MM.1S (cell line): ENCODE data around the gene ITLN2.

Experiments used
- DNase-seq: peaks from one replicate; pipeline ENCODE4 v3.0.0-alpha.2; 2015
- H2AFZ ChIP-seq: fragments of 300-600 bp; sonication (generic); 2 replicates; pipeline ENCODE4 v1.6.0; 2016; ENCODE audit warnings: antibody characterized with exemption, low read length
- H3F3A ChIP-seq: fragments of 300-600 bp; sonication (generic); 2 replicates; pipeline ENCODE4 v1.6.1; 2016; ENCODE audit warnings: mild to moderate bottlenecking, antibody characterized with exemption, low read length, moderate library complexity, mixed read lengths; ENCODE audit not compliant: insufficient read depth
- H3K27ac ChIP-seq: fragments of 300-600 bp; sonication (generic); 2 replicates; pipeline ENCODE4 v1.5.1; 2016; ENCODE audit warnings: mild to moderate bottlenecking, low read length
- H3K27me3 ChIP-seq: fragments of 300-600 bp; sonication (generic); replicated peaks from 2 replicates; pipeline ENCODE4 v1.6.0; 2016; ENCODE audit warnings: low read length; ENCODE audit not compliant: insufficient read depth
- H3K36me3 ChIP-seq: fragments of 300-600 bp; sonication (generic); replicated peaks from 2 replicates; pipeline ENCODE4 v1.6.1; 2016; ENCODE audit warnings: mild to moderate bottlenecking, low read length, mixed read lengths; ENCODE audit not compliant: insufficient read depth
- H3K4me1 ChIP-seq: fragments of 300-600 bp; sonication (generic); 2 replicates; pipeline ENCODE4 v1.6.1; 2016; ENCODE audit warnings: low read length, mixed read lengths
- H3K4me2 ChIP-seq: fragments of 300-600 bp; sonication (generic); 2 replicates; pipeline ENCODE4 v1.6.0; 2016; ENCODE audit warnings: low read depth, low read length
- H3K4me3 ChIP-seq: fragments of 300-600 bp; sonication (generic); 2 replicates; pipeline ENCODE4 v1.5.1; 2016; ENCODE audit warnings: low read length, mixed read lengths
- H3K79me2 ChIP-seq: fragments of 300-600 bp; sonication (generic); 2 replicates; pipeline ENCODE4 v1.6.1; 2016; ENCODE audit warnings: mixed run types, low read length, mixed read lengths
- H3K9ac ChIP-seq: fragments of 300-600 bp; sonication (generic); 2 replicates; pipeline ENCODE4 v1.6.1; 2016; ENCODE audit warnings: low read length, mixed read lengths
- H3K9me2 ChIP-seq: fragments of 300-600 bp; sonication (generic); replicated peaks from 2 replicates; pipeline ENCODE4 v1.6.1; 2016; ENCODE audit warnings: mild to moderate bottlenecking, low read length, mixed read lengths; ENCODE audit not compliant: insufficient read depth
- H3K9me3 ChIP-seq: fragments of 300-600 bp; sonication (generic); replicated peaks from 2 replicates; pipeline ENCODE4 v1.6.1; 2016; ENCODE audit warnings: mild to moderate bottlenecking, low read length, mixed read lengths; ENCODE audit not compliant: insufficient read depth
- H4K20me1 ChIP-seq: fragments of 300-600 bp; sonication (generic); 2 replicates; pipeline ENCODE4 v1.6.1; 2016; ENCODE audit warnings: mild to moderate bottlenecking, low read length, moderate library complexity, mixed read lengths; ENCODE audit not compliant: insufficient read depth
- CTCF ChIP-seq: fragments of 300-600 bp; sonication (generic); IDR thresholded peaks from 2 replicates; pipeline ENCODE4 v1.5.1; 2016; ENCODE audit warnings: antibody characterized with exemption, low read length, mixed read lengths
- EZH2 ChIP-seq: fragments of 300-600 bp; sonication (generic); optimal IDR thresholded peaks from 2 replicates; pipeline ENCODE3; 2017; ENCODE audit warnings: low read depth, mild to moderate bottlenecking, antibody characterized with exemption, low read length, mixed read lengths
- EZH2phosphoT487 ChIP-seq: fragments of 300-600 bp; sonication (generic); IDR thresholded peaks from 2 replicates; pipeline ENCODE4 v1.6.1; 2018; ENCODE audit warnings: antibody characterized with exemption, low read length

ITLN2 gene

GRCh38 chr1:160971618-160972056, 17.0 kb upstream of the ITLN2 start:
- no peaks in the 10 kb centered on the region for H3K79me2 ChIP-seq
- H3K4me3 ChIP-seq, result no peak overlapping the region
- no peak overlapping the region for H3K27ac ChIP-seq
- H3K9me3 ChIP-seq, result no peaks in the 10 kb centered on the region
- H3K36me3 ChIP-seq, result no peaks in the 10 kb centered on the region
- TF ChIP-seq CTCF (no peak), EZH2 (no peak), EZH2phosphoT487 (no peak)
- H3K4me2 ChIP-seq, result no peak overlapping the region
- no peaks in the 10 kb centered on the region for H3K27me3 ChIP-seq
- H3K9me2 ChIP-seq, result no peaks in the 10 kb centered on the region
- no peak overlapping the region for H3K9ac ChIP-seq
- no peak overlapping the region for H2AFZ ChIP-seq
- no peaks in the 10 kb centered on the region for H3F3A ChIP-seq
- DNase-seq, result no peak
- H3K4me1 ChIP-seq, result no peaks in the 10 kb centered on the region
- H4K20me1 ChIP-seq, result no peaks in the 10 kb centered on the region

GRCh38 chr1:160963521-160963920, 8.9 kb upstream of the ITLN2 start:
- Histone ChIP-seq H4K20me1 (no peaks in the 10 kb centered on the region), H3K9ac (no peak overlapping the region), H3K9me2 (no peaks in the 10 kb centered on the region), H3K79me2 (no peaks in the 10 kb centered on the region), H3K4me3 (no peak overlapping the region), H3K4me2 (no peak overlapping the region), H3F3A (no peaks in the 10 kb centered on the region), H3K9me3 (no peaks in the 10 kb centered on the region), H3K27ac (no peak overlapping the region), H2AFZ (no peak overlapping the region), H3K36me3 (no peaks in the 10 kb centered on the region), H3K4me1 (no peaks in the 10 kb centered on the region), H3K27me3 (no peaks in the 10 kb centered on the region)
- TF ChIP-seq EZH2phosphoT487 (no peak), EZH2 (no peak)
- no peak for DNase-seq

GRCh38 chr1:160961419-160961818, 6.8 kb upstream of the ITLN2 start:
- no peak for DNase-seq

More at GRCh38 chr1:160961419-160961818, 6.8 kb upstream of the ITLN2 start:
- H3K27ac ChIP-seq, result no peak overlapping the region
- no peak overlapping the region for H2AFZ ChIP-seq
- no peaks in the 10 kb centered on the region for H3K9me3 ChIP-seq
- H3K79me2 ChIP-seq, result no peaks in the 10 kb centered on the region
- H3K4me2 ChIP-seq, result no peak overlapping the region
- TF ChIP-seq EZH2phosphoT487 (no peak), CTCF (no peak), EZH2 (no peak)
- no peaks in the 10 kb centered on the region for H3F3A ChIP-seq
- H3K9ac ChIP-seq, result no peak overlapping the region
- H3K4me1 ChIP-seq, result no peaks in the 10 kb centered on the region
- no peak overlapping the region for H3K4me3 ChIP-seq
- no peaks in the 10 kb centered on the region for H4K20me1 ChIP-seq
- no peaks in the 10 kb centered on the region for H3K36me3 ChIP-seq
- no peaks in the 10 kb centered on the region for H3K9me2 ChIP-seq
- no peaks in the 10 kb centered on the region for H3K27me3 ChIP-seq
